Lower lobe of right lung (tissue), 2 donors: ENCODE data around the gene STAT2. TPM values are rescaled to one million over a fixed set of nuclear protein-coding genes. Genes with fewer than 3 reads are reported as not detected.

Source experiments
- ATAC-seq, 2 donors: fragments of 200-7000 bp; cut with Tn5 transposase; one replicate each; pipeline ENCODE4 v1.9.1; 2020 to 2022; ENCODE audit warnings: mild to moderate bottlenecking in 2 of 2, moderate library complexity in 2 of 2
- DNase-seq: peaks from one replicate; pipeline ENCODE4 v3.0.0-alpha.2; 2020
- H3K27ac ChIP-seq: fragments of 200-600 bp; one replicate; pipeline ENCODE4 v1.8.0; 2022
- H3K27me3 ChIP-seq: fragments of 200-600 bp; one replicate; pipeline ENCODE4 v1.8.0; 2022; ENCODE audit warnings: low read depth
- H3K36me3 ChIP-seq: fragments of 200-600 bp; one replicate; pipeline ENCODE4 v1.8.0; 2022; ENCODE audit warnings: mild to moderate bottlenecking
- H3K4me1 ChIP-seq: fragments of 200-600 bp; one replicate; pipeline ENCODE4 v1.8.0; 2022
- H3K4me3 ChIP-seq: fragments of 200-600 bp; one replicate; pipeline ENCODE4 v1.8.0; 2022; ENCODE audit warnings: mild to moderate bottlenecking
- H3K9me3 ChIP-seq: fragments of 200-600 bp; one replicate; pipeline ENCODE4 v1.8.0; 2022
- CTCF ChIP-seq: fragments of 200-600 bp; IDR thresholded peaks from one replicate; pipeline ENCODE4 v1.8.0; 2022; ENCODE audit warnings: antibody characterized with exemption, mild to moderate bottlenecking
- intact Hi-C: fragments of 100-400 bp; cut with DNase I; formaldehyde crosslinking; loops from one replicate; pipeline ENCODE4 v1.11.0; 2022
- total RNA-seq: library from RNA; stranded (reverse); fragmentation: NEBNext Ultra II Directional; extraction: Animal tissue kit (Norgen Biotek cat#: 25700); gene quantifications from one replicate; pipeline ENCODE4 v1.2.1, GENCODE V29; 2021
- donor health status: DM: no; HTN: yes; CAD: no; lungs with severe emphysema.

The STAT2 gene
- total RNA-seq, 1 donor from 2014 or later, result 213 TPM

DNA sequence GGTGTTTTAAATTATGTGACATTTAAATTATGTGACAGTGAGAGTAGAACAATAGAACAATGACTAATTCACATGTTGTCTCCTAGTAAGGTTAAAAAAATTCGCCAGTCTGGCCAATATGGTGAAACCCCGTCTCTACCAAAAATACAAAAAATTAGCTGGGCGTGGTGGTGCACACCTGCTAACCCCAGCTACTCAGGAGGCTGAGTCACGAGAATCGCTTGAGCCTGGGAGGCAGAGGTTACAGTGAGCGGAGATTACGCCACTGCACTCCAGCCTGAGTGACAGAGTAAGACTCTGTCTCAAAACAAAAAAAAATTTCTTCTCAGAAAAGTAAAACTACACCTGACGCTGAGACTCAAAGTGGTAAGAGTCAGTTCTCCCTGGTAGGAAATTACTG is 62.5 kb downstream of the STAT2 start:
- Histone ChIP-seq H3K27ac (no peak overlapping the region), H3K27me3 (no peaks in the 10 kb centered on the region), H3K9me3 (no peaks in the 10 kb centered on the region), H3K4me3 (no peak overlapping the region), H3K36me3 (peaks cover 14% of the 10 kb centered on the region), H3K4me1 (peaks cover 60% of the 10 kb centered on the region)
- DNase-seq (no peak), ATAC-seq (no peak)
- no peak for TF ChIP-seq CTCF
- intact Hi-C loops, result no loop called here

DNA sequence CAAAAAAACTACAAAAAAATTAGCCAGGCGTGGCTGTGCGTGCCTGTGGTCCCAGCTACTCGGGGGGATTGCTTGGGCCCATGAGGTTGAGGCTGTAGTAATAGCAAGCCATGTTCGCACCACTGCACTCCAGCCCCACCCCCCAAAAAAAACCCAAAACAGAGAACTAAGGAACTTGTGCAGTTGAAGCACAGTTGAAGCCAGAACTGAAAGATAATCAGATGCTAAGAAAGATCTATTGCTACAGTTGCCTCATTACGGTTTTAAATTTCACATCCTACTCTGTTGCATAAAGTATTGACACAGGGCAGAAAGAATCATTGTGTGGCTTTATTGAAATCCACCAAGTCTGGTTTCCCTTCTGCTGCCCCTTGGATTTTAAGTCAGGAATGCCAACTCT is 63.6 kb downstream of the STAT2 start:
- Histone ChIP-seq H3K36me3 (peaks cover 20% of the 10 kb centered on the region), H3K4me3 (no peak overlapping the region), H3K27ac (no peak overlapping the region), H3K27me3 (no peaks in the 10 kb centered on the region), H3K4me1 (peaks cover 61% of the 10 kb centered on the region), H3K9me3 (no peaks in the 10 kb centered on the region)
- ATAC-seq (no peak), DNase-seq (no peak)
- intact Hi-C loops, result no loop called here
- TF ChIP-seq CTCF, result no peak

- intact Hi-C loops, result no loop called here
- Histone ChIP-seq H3K4me1 (peaks cover 55% of the 10 kb centered on the region), H3K36me3 (peaks cover 36% of the 10 kb centered on the region)
Measured at GRCh38 chr12:56293795-56294194, 66.1 kb downstream of the STAT2 start.

More at GRCh38 chr12:56293795-56294194, 66.1 kb downstream of the STAT2 start:
- no peaks in the 10 kb centered on the region for H3K9me3 ChIP-seq
- ATAC-seq, result no peak
- no peak overlapping the region for H3K27ac ChIP-seq
- TF ChIP-seq CTCF, result no peak
- no peaks in the 10 kb centered on the region for H3K27me3 ChIP-seq
- DNase-seq, result no peak
- no peak overlapping the region for H3K4me3 ChIP-seq

Other genes with a start within 250 kb of the STAT2 start
- 2,837 TPM for gene RPL41, start 243.5 kb downstream of the STAT2 start, total RNA-seq
- gene ZC3H10, start 241.8 kb downstream of the STAT2 start, total RNA-seq, result 12.5 TPM
- 114 TPM for gene ESYT1, start 231.8 kb downstream of the STAT2 start, total RNA-seq
- 21.4 TPM for gene MYL6B, start 207.5 kb downstream of the STAT2 start, total RNA-seq
- 1,292 TPM for gene MYL6, start 201.7 kb downstream of the STAT2 start, total RNA-seq
- gene SMARCC2, start 170.6 kb downstream of the STAT2 start, total RNA-seq, result 115 TPM
- gene RNF41, start 138.2 kb downstream of the STAT2 start, total RNA-seq, result 49.8 TPM
- 20.9 TPM for gene NABP2, start 135.8 kb downstream of the STAT2 start, total RNA-seq
- not detected for gene SLC39A5, start 130.1 kb downstream of the STAT2 start, total RNA-seq
- gene ANKRD52, start 101.7 kb downstream of the STAT2 start, total RNA-seq, result 27.8 TPM
- 12.8 TPM for gene COQ10A, start 93.2 kb downstream of the STAT2 start, total RNA-seq
- 175 TPM for gene CS, start 59.8 kb downstream of the STAT2 start, total RNA-seq
- 91.5 TPM for gene CNPY2, start 44.1 kb downstream of the STAT2 start, total RNA-seq
- 93.5 TPM for gene PAN2, start 26.1 kb downstream of the STAT2 start, total RNA-seq
- 0.56 TPM for gene IL23A, start 21.2 kb downstream of the STAT2 start, total RNA-seq
- gene APOF, start 2.8 kb upstream of the STAT2 start, total RNA-seq, result not detected
- 10.6 TPM for gene TIMELESS, start 89.3 kb upstream of the STAT2 start, total RNA-seq
- not detected for gene MIP, start 94.5 kb upstream of the STAT2 start, total RNA-seq
- 3.1 TPM for gene SPRYD4, start 108.5 kb upstream of the STAT2 start, total RNA-seq
- 4.8 TPM for gene GLS2, start 128.1 kb upstream of the STAT2 start, total RNA-seq
- gene RBMS2, start 161.7 kb upstream of the STAT2 start, total RNA-seq, result 129 TPM